ENCODE data around the gene OASL. TPM values are rescaled to one million over a fixed set of nuclear protein-coding genes. Genes with fewer than 3 reads are reported as not detected.
A peak's percentile ranks its signal among the peaks of the same experiment; 100 is the strongest.

OASL gene
- total RNA-seq, 1 experiment from 2014 or later: not detected

- Histone ChIP-seq H2BK20ac (ENCODE audit: low read depth, low read length, poor library complexity, severe bottlenecking) (no peak within 1 kb of the TSS), H2BK120ac (ENCODE audit: low read depth, low read length, poor library complexity, severe bottlenecking) (no peak within 1 kb of the TSS), H3K23ac (ENCODE audit: insufficient read length, low read depth, low read length) (no peak within 1 kb of the TSS), H2BK15ac (ENCODE audit: low read depth, low read length) (no peak within 1 kb of the TSS), H4K91ac (ENCODE audit: insufficient read length, low read depth, low read length) (peak within 1 kb of the TSS; percentile 4), H2BK12ac (ENCODE audit: insufficient read length, low read depth, low read length) (no peak within 1 kb of the TSS), H2AFZ (ENCODE audit: low read length) (no peak within 1 kb of the TSS), H3K27me3 (ENCODE audit: insufficient read depth, low read length) (no peaks in the 10 kb centered on the region), H3K9ac (ENCODE audit: extremely low read depth, insufficient read length, low read length) (no peak within 1 kb of the TSS), H4K5ac (ENCODE audit: insufficient read length, low read depth, low read length) (no peak within 1 kb of the TSS), H4K20me1 (ENCODE audit: control insufficient read depth, insufficient read depth, insufficient read length) (no peaks in the 10 kb centered on the region), H3K14ac (ENCODE audit: insufficient read depth, low read length) (peak within 1 kb of the TSS; percentile 40; the same call in 1 of the 2 replicates), H2BK5ac (ENCODE audit: insufficient read length, low read length) (no peak within 1 kb of the TSS), H3K4me2 (ENCODE audit: insufficient read depth, insufficient read length, low read length) (no peak within 1 kb of the TSS), H3K4ac (ENCODE audit: low read depth, low read length) (no peak within 1 kb of the TSS), H2AK5ac (ENCODE audit: insufficient read length, low read length) (no peak within 1 kb of the TSS), H3K18ac (ENCODE audit: insufficient read length, low read depth, low read length) (peak within 1 kb of the TSS; percentile 29), H3K4me1 (ENCODE audit: insufficient read depth, low read length) (no peaks in the 10 kb centered on the region), H4K8ac (replicated peaks; ENCODE audit: insufficient read length, low read depth, low read length) (no peak within 1 kb of the TSS), H3T11ph (ENCODE audit: low read length) (no peak within 1 kb of the TSS), H3K56ac (ENCODE audit: insufficient read length, low read depth, low read length) (no peak within 1 kb of the TSS), H3K23me2 (ENCODE audit: insufficient read length, low read depth, low read length, poor library complexity, severe bottlenecking) (no peaks in the 10 kb centered on the region), H3K27ac (ENCODE audit: insufficient read length, low read depth, low read length) (no peak within 1 kb of the TSS), H3K79me1 (ENCODE audit: insufficient read depth, low read depth, low read length, poor library complexity, severe bottlenecking) (no peaks in the 10 kb centered on the region), H3K9me3 (ENCODE audit: control insufficient read depth, low read depth, low read length) (no peaks in the 10 kb centered on the region), H3K79me2 (ENCODE audit: insufficient read depth, low read length) (no peaks in the 10 kb centered on the region)
- H3K4me3 Mint-ChIP-seq: no peak within 1 kb of the TSS
- H3K9me3 Mint-ChIP-seq: peaks cover 0 to 4% of the 10 kb centered on the region in 2 experiments; a peak in 1 of 5 replicates
- no peaks in the 10 kb centered on the region; the same call in 1 of the 2 replicates for H3K27me3 Mint-ChIP-seq (ENCODE audit: low read depth)
- H3K4me1 Mint-ChIP-seq: peaks cover 5 to 19% of the 10 kb centered on the region in 2 experiments; a peak in 3 of 4 replicates
- no CpG with 5 or more reads among the region's 40 CpGs for WGBS (ENCODE audit: extremely low coverage, insufficient read length, low lambda C conversion rate)
- H3K27ac Mint-ChIP-seq: peak within 1 kb of the TSS in 1 of 3 experiments; percentile 59; a peak in 2 of 7 replicates
- no peaks in the 10 kb centered on the region for H3K36me3 Mint-ChIP-seq (ENCODE audit: insufficient read depth in 1 of 3, low read depth in 3 of 3)
- no peak for DNase-seq
- TF ChIP-seq CTCF (conservative IDR thresholded peaks at IDR 0.05): no peak
Measured at GRCh38 chr12:120978296-120979219, 60.5 kb downstream of the OASL start, which contains the start of gene HNF1A. Gene HNF1A, plus strand, starts transcription at chr12:120978543. Its CDS starts 226 bp downstream, at chr12:120978769.

All from H9 (cell line).